Activated T-helper 1 cell treated with anti-CD3 and anti-CD28 coated beads, Interleukin-12 subunit alpha, Interleukin-12 subunit beta, Interleukin-2, Interleukin-4 antibody, amounts not matched to agents 30 ng/mL and 10 ng/mL and 1 ng/mL, durations not matched to agents 14 hours and 24 hours and 36 hours (primary cell): Measurements from ENCODE around the gene FBLN2. TPM values are rescaled to one million over a fixed set of nuclear protein-coding genes. Genes with fewer than 3 reads are reported as not detected.

ENCODE experiments used
- DNase-seq: peaks from one replicate; pipeline ENCODE4 v3.0.0; 2021; ENCODE audit warnings: low spot score
- H3K27ac Mint-ChIP-seq: one replicate; pipeline ENCODE4 v1.8.0; 2021; ENCODE audit warnings: mild to moderate bottlenecking, mixed read lengths
- H3K27me3 Mint-ChIP-seq: one replicate; pipeline ENCODE4 v1.8.0; 2022; ENCODE audit warnings: mild to moderate bottlenecking, moderate library complexity, mixed read lengths; ENCODE audit not compliant: insufficient read depth
- H3K36me3 Mint-ChIP-seq: one replicate; pipeline ENCODE4 v1.8.0; 2021; ENCODE audit warnings: low read depth, mixed read lengths
- H3K4me1 Mint-ChIP-seq: one replicate; pipeline ENCODE4 v1.8.0; 2021; ENCODE audit warnings: low read depth, mixed read lengths
- H3K4me3 Mint-ChIP-seq: one replicate; pipeline ENCODE4 v1.8.0; 2021; ENCODE audit warnings: mild to moderate bottlenecking, moderate library complexity, mixed read lengths
- H3K9me3 Mint-ChIP-seq: one replicate; pipeline ENCODE4 v1.8.0; 2021; ENCODE audit warnings: mixed read lengths
- intact Hi-C: fragments of 100-400 bp; cut with micrococcal nuclease; formaldehyde crosslinking; loops from one replicate; pipeline ENCODE4 v1.15.1; 2024
- total RNA-seq: library from RNA; stranded (reverse); gene quantifications from 2 replicates; pipeline ENCODE4 v1.2.3, GENCODE V29; 2022

FBLN2 gene
- total RNA-seq, 1 donor from 2014 or later = not detected

DNA sequence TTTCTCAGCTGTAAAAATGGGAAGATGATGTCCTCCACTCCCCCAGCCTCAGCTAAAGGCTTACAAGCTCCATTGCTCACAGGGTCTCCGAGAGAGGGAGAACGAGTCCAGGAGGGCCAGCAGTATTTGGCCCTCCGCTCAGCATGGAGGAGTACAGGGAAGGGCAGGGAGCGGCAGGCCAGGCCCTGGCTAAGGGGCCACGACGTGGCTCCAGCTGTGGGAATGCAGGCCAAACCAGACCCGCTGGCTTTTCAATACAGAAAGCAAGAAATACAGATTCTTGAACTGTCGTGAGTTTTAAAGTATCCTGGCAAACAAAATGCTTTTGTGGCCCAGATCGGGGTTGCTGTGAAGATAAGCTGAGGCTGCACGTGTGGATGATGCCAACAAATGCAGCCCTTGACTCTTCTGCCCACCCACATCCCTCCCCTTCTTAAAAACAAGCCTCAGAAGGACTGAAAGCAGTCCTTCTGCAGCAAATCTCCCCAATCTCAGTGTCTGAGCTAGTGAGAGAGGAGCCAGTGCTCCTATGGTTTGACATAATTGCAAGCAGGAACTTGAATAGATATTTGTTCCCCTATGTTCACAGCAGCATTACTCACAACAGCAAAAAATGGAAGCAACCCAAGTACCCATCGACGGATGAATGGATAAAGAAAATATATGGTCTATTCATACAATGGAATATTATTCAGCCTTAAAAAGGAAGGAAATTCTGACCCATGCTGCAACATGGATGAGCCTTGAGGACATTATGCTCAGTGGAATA, 18.5 kb upstream of the FBLN2 start:
- Mint-ChIP-seq H3K4me3 (no peak overlapping the region), H3K36me3 (no peaks in the 10 kb centered on the region), H3K27me3 (peaks cover 17% of the 10 kb centered on the region), H3K9me3 (no peaks in the 10 kb centered on the region), H3K4me1 (no peaks in the 10 kb centered on the region), H3K27ac (no peak overlapping the region)
- no peak for DNase-seq
- intact Hi-C loops = no loop called here

GRCh38 chr3:13532085-13532484, 16.8 kb upstream of the FBLN2 start:
- H3K27me3 Mint-ChIP-seq = peaks cover 15% of the 10 kb centered on the region
- H3K4me1 Mint-ChIP-seq = peaks cover 5% of the 10 kb centered on the region
- intact Hi-C loops = no loop called here
- no peaks in the 10 kb centered on the region for H3K9me3 Mint-ChIP-seq
- no peak overlapping the region for H3K4me3 Mint-ChIP-seq
- H3K36me3 Mint-ChIP-seq = no peaks in the 10 kb centered on the region
- DNase-seq = no peak
- H3K27ac Mint-ChIP-seq = no peak overlapping the region

GRCh38 chr3:13532631-13533030, 16.3 kb upstream of the FBLN2 start:
- no peak for DNase-seq
- Mint-ChIP-seq H3K27me3 (peaks cover 20% of the 10 kb centered on the region), H3K27ac (no peak overlapping the region), H3K9me3 (no peaks in the 10 kb centered on the region), H3K4me3 (no peak overlapping the region), H3K4me1 (peaks cover 5% of the 10 kb centered on the region), H3K36me3 (no peaks in the 10 kb centered on the region)
- intact Hi-C loops = no loop called here

DNA sequence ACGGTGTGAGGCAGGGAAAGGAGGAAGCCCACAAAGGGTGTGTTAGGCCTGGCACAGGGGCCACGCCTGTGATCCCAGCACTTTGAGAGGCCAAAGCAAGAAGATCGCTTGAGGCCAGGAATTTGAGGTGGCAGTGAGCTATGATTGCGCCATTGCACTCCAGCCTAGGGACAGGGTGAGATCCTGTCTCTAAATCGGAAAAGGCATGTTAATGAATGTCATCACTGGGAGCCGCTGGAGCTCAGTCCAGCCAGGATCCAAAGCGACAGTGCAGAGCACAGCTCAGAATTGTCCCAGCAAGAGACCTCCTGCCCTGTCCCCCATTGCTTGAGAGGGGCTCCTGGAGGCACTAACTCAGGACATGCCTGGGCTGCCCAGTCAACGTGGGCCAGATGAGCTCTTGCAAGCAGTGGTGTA, 15.0 kb upstream of the FBLN2 start:
- H3K27ac Mint-ChIP-seq = no peak overlapping the region
- intact Hi-C loops = no loop called here
- no peaks in the 10 kb centered on the region for H3K9me3 Mint-ChIP-seq
- DNase-seq = no peak
- peaks cover 5% of the 10 kb centered on the region for H3K4me1 Mint-ChIP-seq
- no peak overlapping the region for H3K4me3 Mint-ChIP-seq
- H3K36me3 Mint-ChIP-seq = no peaks in the 10 kb centered on the region
- peaks cover 18% of the 10 kb centered on the region for H3K27me3 Mint-ChIP-seq

DNA sequence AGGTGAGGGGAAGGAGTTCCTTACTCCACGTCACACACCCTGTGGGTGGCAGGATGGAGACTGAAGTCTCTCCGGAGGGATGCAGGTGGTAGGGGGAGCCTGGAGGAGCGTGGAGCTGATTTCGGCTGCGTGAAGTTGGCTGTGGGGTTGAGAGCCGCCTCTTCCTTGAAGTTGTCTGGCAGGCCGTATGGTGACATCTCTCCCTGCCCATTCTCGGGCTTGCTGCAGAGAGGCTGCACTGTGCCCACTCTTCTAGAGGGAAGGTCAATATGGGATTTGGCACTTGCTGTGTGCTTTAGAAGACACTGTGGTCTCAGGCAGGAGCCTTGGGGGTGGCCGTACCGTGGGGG, 13.4 kb upstream of the FBLN2 start:
- intact Hi-C loops = no loop called here
- Mint-ChIP-seq H3K4me1 (peaks cover 5% of the 10 kb centered on the region), H3K27ac (no peak overlapping the region), H3K9me3 (no peaks in the 10 kb centered on the region), H3K4me3 (no peak overlapping the region), H3K27me3 (peaks cover 18% of the 10 kb centered on the region), H3K36me3 (no peaks in the 10 kb centered on the region)
- no peak for DNase-seq

GRCh38 chr3:13535905-13536304, 13.0 kb upstream of the FBLN2 start:
- DNase-seq = no peak
- Mint-ChIP-seq H3K4me1 (peaks cover 5% of the 10 kb centered on the region), H3K4me3 (no peak overlapping the region), H3K27ac (no peak overlapping the region), H3K36me3 (no peaks in the 10 kb centered on the region), H3K27me3 (peaks cover 16% of the 10 kb centered on the region), H3K9me3 (no peaks in the 10 kb centered on the region)
- intact Hi-C loops = no loop called here

GRCh38 chr3:13536432-13536831, 12.5 kb upstream of the FBLN2 start:
- Mint-ChIP-seq H3K9me3 (no peaks in the 10 kb centered on the region), H3K4me3 (no peak overlapping the region), H3K27me3 (peaks cover 18% of the 10 kb centered on the region), H3K27ac (no peak overlapping the region), H3K36me3 (no peaks in the 10 kb centered on the region), H3K4me1 (peaks cover 5% of the 10 kb centered on the region)
- no peak for DNase-seq
- intact Hi-C loops = no loop called here

- H3K36me3 Mint-ChIP-seq = no peaks in the 10 kb centered on the region
- intact Hi-C loops = no loop called here
- H3K4me1 Mint-ChIP-seq = peaks cover 5% of the 10 kb centered on the region
- no peak for DNase-seq
- no peaks in the 10 kb centered on the region for H3K9me3 Mint-ChIP-seq
- H3K4me3 Mint-ChIP-seq = no peak overlapping the region
- H3K27me3 Mint-ChIP-seq = peaks cover 18% of the 10 kb centered on the region
- no peak overlapping the region for H3K27ac Mint-ChIP-seq
These were observed 12.1 kb upstream of the FBLN2 start for GRCh38 chr3:13536832-13537231.

- Mint-ChIP-seq H3K27ac (no peak overlapping the region), H3K4me3 (no peak overlapping the region), H3K4me1 (peaks cover 5% of the 10 kb centered on the region), H3K36me3 (no peaks in the 10 kb centered on the region), H3K27me3 (peaks cover 22% of the 10 kb centered on the region), H3K9me3 (peaks cover 5% of the 10 kb centered on the region)
- intact Hi-C loops = no loop called here
- DNase-seq = no peak
These were observed 11.5 kb upstream of the FBLN2 start for GRCh38 chr3:13537244-13537908.

GRCh38 chr3:13537909-13538296, 11.0 kb upstream of the FBLN2 start:
- Mint-ChIP-seq H3K4me3 (no peak overlapping the region), H3K36me3 (no peaks in the 10 kb centered on the region), H3K27me3 (peaks cover 25% of the 10 kb centered on the region), H3K4me1 (peaks cover 5% of the 10 kb centered on the region), H3K9me3 (peaks cover 6% of the 10 kb centered on the region), H3K27ac (no peak overlapping the region)
- intact Hi-C loops = no loop called here
- DNase-seq = no peak

GRCh38 chr3:13538520-13539291, 10.2 kb upstream of the FBLN2 start:
- Mint-ChIP-seq H3K4me1 (peaks cover 7% of the 10 kb centered on the region), H3K36me3 (no peaks in the 10 kb centered on the region), H3K9me3 (peaks cover 8% of the 10 kb centered on the region), H3K27ac (no peak overlapping the region), H3K4me3 (no peak overlapping the region), H3K27me3 (peaks cover 27% of the 10 kb centered on the region)
- no peak for DNase-seq
- intact Hi-C loops = no loop called here

DNA sequence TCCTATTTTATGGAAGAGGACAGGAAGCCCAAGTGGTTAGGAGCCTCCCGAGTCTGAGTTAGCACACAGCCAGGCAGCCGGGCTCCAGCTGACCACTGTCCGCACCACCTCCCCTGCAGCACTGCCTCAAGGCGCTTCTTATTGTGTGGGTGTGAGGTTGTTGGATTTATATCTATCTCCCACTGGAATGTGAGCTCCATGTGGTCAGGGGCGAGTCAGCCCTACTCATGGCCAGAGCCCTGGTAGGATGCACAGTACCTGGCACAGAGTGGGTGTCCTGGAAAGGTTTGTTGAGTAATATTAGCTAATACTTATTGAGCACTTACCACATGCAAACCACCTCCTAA, 9.7 kb upstream of the FBLN2 start:
- no peak for DNase-seq
- H3K4me1 Mint-ChIP-seq = peaks cover 13% of the 10 kb centered on the region
- H3K36me3 Mint-ChIP-seq = no peaks in the 10 kb centered on the region
- H3K9me3 Mint-ChIP-seq = peaks cover 9% of the 10 kb centered on the region
- no peak overlapping the region for H3K4me3 Mint-ChIP-seq
- intact Hi-C loops = no loop called here
- peaks cover 28% of the 10 kb centered on the region for H3K27me3 Mint-ChIP-seq
- no peak overlapping the region for H3K27ac Mint-ChIP-seq

- intact Hi-C loops = no loop called here
- H3K36me3 Mint-ChIP-seq = no peaks in the 10 kb centered on the region
These were observed 9.3 kb upstream of the FBLN2 start for GRCh38 chr3:13539671-13540070.

More at GRCh38 chr3:13539671-13540070, 9.3 kb upstream of the FBLN2 start:
- no peak overlapping the region for H3K4me3 Mint-ChIP-seq
- H3K27ac Mint-ChIP-seq = no peak overlapping the region
- peaks cover 28% of the 10 kb centered on the region for H3K27me3 Mint-ChIP-seq
- peaks cover 17% of the 10 kb centered on the region for H3K4me1 Mint-ChIP-seq
- peaks cover 9% of the 10 kb centered on the region for H3K9me3 Mint-ChIP-seq
- no peak for DNase-seq
